GM21737 (cell line): Measurements from ENCODE around the gene BFSP1.
A peak's percentile ranks its signal among the peaks of the same experiment; 100 is the strongest.

Experiments
- ATAC-seq: cut with Tn5 transposase; IDR thresholded peaks from one replicate; pipeline ENCODE4 v1.9.1; 2021; ENCODE audit warnings: mild to moderate bottlenecking, moderate library complexity; ENCODE audit not compliant: unreplicated experiment

The BFSP1 gene

GRCh38 chr20:17530716-17531664 is at the start of gene BFSP1:
Gene BFSP1 (minus strand): TSS chr20:17531379. CDS start chr20:17531329, 50 bp downstream.
- ATAC-seq: no peak

- ATAC-seq: no peak
Measured at GRCh38 chr20:17580895-17581294, 49.7 kb upstream of the BFSP1 start.

- ATAC-seq: no peak
Measured at GRCh38 chr20:17579369-17580039, 48.3 kb upstream of the BFSP1 start.

- ATAC-seq: no peak
Measured at GRCh38 chr20:17576215-17576614, 45.0 kb upstream of the BFSP1 start.

GRCh38 chr20:17573463-17573862 is 42.3 kb upstream of the BFSP1 start:
- no peak for ATAC-seq

- no peak for ATAC-seq
Measured at GRCh38 chr20:17572034-17572638, 41.0 kb upstream of the BFSP1 start.

GRCh38 chr20:17571153-17571527 is 40.0 kb upstream of the BFSP1 start:
- ATAC-seq: peak; percentile 36

- peak; percentile 6 for ATAC-seq
Measured at GRCh38 chr20:17570347-17571152, 39.4 kb upstream of the BFSP1 start.

- peak; percentile 85 for ATAC-seq
Measured at GRCh38 chr20:17569616-17570346, 38.6 kb upstream of the BFSP1 start, which contains the start of gene DSTN. Gene DSTN (plus strand): TSS chr20:17570075. CDS start chr20:17570209, 134 bp downstream.

GRCh38 chr20:17568972-17569521 is 37.9 kb upstream of the BFSP1 start:
- no peak for ATAC-seq

GRCh38 chr20:17568045-17568788 is 37.0 kb upstream of the BFSP1 start:
- no peak for ATAC-seq

GRCh38 chr20:17566345-17566744 is 35.2 kb upstream of the BFSP1 start:
- ATAC-seq: no peak

GRCh38 chr20:17565169-17565845 is 34.1 kb upstream of the BFSP1 start:
- no peak for ATAC-seq

- no peak for ATAC-seq
Measured at GRCh38 chr20:17562804-17563305, 31.7 kb upstream of the BFSP1 start.

GRCh38 chr20:17560344-17561074 is 29.3 kb upstream of the BFSP1 start:
- ATAC-seq: no peak

- no peak for ATAC-seq
Measured at GRCh38 chr20:17559338-17559737, 28.2 kb upstream of the BFSP1 start.

GRCh38 chr20:17558941-17559304 is 27.7 kb upstream of the BFSP1 start:
- ATAC-seq: no peak
